BJ (cell line): ENCODE measurements around the gene YOD1. TPM values are rescaled to one million over a fixed set of nuclear protein-coding genes. Genes with fewer than 3 reads are reported as not detected.

Experiments used
- CTCF ChIA-PET: fragments of 350-600 bp; formaldehyde crosslinking; extraction: SDS; loops from one replicate; lab custom pipeline; 2021; ENCODE audit warnings: antibody characterized with exemption, inconsistent platforms; lab: Yijun Ruan, JAX
- POLR2A ChIA-PET: fragments of 300-600 bp; sonication (Branson Sonifier 250); formaldehyde crosslinking; extraction: SDS; loops from one replicate; lab custom pipeline; 2021; ENCODE audit warnings: antibody characterized with exemption; lab: Charles Lee
- DNase-seq: peaks from one replicate; pipeline ENCODE4 v3.0.0-alpha.2; 2011; ENCODE audit warnings: low read depth
- H3K27me3 ChIP-seq: 2 replicates; pipeline ENCODE4 v1.6.0; 2011; ENCODE audit warnings: low read length; ENCODE audit not compliant: control insufficient read depth, insufficient read depth
- H3K36me3 ChIP-seq: 2 replicates; pipeline ENCODE4 v1.5.1; 2011; ENCODE audit warnings: low read length; ENCODE audit not compliant: control insufficient read depth, insufficient read depth
- H3K4me3 ChIP-seq: 2 replicates; pipeline ENCODE4 v1.5.1; 2011; ENCODE audit warnings: low read depth, mild to moderate bottlenecking, control low read depth, low read length
- polyA plus RNA-seq: library from polyadenylated mRNA; depleted of rRNA; stranded (reverse); fragments of >200 nt; gene quantifications from 2 replicates; pipeline ENCODE4 v1.2.3, GENCODE V29; 2011
- TF ChIP-seq, protein P1 (sequence below): IDR thresholded peaks from 2 replicates; pipeline ENCODE4 v1.5.1; 2011; ENCODE audit warnings: low read depth, mild to moderate bottlenecking, control low read depth, inconsistent platforms, low read length, moderate library complexity; ENCODE audit not compliant: insufficient read depth

YOD1 gene
- polyA plus RNA-seq, 1 experiment: 1.2 TPM

DNA sequence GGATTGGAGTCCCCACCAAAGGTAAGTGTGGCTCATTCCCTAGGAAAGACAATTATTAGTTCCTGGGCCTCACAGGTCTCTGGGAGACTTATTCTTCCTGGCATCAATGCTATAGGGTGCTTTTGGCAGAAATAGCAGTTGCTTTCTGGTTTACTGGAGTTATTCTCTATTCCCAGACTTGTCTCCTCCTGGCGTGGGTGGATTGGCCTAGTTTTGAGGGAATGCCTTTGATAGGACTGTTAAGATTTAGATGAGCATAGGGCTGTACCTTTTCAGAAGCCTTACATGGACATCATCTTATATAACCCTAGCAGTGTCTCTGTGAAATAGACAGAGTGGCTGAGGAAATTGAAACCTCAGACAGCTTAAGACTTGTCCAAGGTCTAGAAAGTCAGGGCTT lies 11.1 kb upstream of the YOD1 start:
- TF ChIP-seq, protein P1, sequence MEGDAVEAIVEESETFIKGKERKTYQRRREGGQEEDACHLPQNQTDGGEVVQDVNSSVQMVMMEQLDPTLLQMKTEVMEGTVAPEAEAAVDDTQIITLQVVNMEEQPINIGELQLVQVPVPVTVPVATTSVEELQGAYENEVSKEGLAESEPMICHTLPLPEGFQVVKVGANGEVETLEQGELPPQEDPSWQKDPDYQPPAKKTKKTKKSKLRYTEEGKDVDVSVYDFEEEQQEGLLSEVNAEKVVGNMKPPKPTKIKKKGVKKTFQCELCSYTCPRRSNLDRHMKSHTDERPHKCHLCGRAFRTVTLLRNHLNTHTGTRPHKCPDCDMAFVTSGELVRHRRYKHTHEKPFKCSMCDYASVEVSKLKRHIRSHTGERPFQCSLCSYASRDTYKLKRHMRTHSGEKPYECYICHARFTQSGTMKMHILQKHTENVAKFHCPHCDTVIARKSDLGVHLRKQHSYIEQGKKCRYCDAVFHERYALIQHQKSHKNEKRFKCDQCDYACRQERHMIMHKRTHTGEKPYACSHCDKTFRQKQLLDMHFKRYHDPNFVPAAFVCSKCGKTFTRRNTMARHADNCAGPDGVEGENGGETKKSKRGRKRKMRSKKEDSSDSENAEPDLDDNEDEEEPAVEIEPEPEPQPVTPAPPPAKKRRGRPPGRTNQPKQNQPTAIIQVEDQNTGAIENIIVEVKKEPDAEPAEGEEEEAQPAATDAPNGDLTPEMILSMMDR: no peak
- Histone ChIP-seq H3K27me3 (no peaks in the 10 kb centered on the region), H3K36me3 (no peaks in the 10 kb centered on the region), H3K4me3 (no peak overlapping the region)
- ChIA-PET POLR2A (no interaction called here), CTCF (no interaction called here)
- DNase-seq: no peak

- Histone ChIP-seq H3K36me3 (no peaks in the 10 kb centered on the region), H3K27me3 (no peaks in the 10 kb centered on the region), H3K4me3 (no peak overlapping the region)
- POLR2A ChIA-PET: no interaction called here
- DNase-seq: no peak
- TF ChIP-seq, protein P1: no peak
- CTCF ChIA-PET: interaction anchor here (0.8 kb wide), 1 partner anchor 18 kb away, joined by 4 read pairs; no protein-coding TSS in a partner anchor
Observed at GRCh38 chr1:207060596-207060995, 9.6 kb upstream of the YOD1 start.

- TF ChIP-seq, protein P1: no peak
- H3K4me3 ChIP-seq: no peak overlapping the region
- DNase-seq: no peak
- no peaks in the 10 kb centered on the region for H3K27me3 ChIP-seq
- POLR2A ChIA-PET: no interaction called here
- no peaks in the 10 kb centered on the region for H3K36me3 ChIP-seq
- CTCF ChIA-PET: interaction anchor here (0.8 to 1.0 kb wide), 2 partner anchors 8 to 18 kb away, joined by 3 to 4 read pairs; no protein-coding TSS in a partner anchor
Observed at GRCh38 chr1:207059881-207060280, 8.9 kb upstream of the YOD1 start.

DNA sequence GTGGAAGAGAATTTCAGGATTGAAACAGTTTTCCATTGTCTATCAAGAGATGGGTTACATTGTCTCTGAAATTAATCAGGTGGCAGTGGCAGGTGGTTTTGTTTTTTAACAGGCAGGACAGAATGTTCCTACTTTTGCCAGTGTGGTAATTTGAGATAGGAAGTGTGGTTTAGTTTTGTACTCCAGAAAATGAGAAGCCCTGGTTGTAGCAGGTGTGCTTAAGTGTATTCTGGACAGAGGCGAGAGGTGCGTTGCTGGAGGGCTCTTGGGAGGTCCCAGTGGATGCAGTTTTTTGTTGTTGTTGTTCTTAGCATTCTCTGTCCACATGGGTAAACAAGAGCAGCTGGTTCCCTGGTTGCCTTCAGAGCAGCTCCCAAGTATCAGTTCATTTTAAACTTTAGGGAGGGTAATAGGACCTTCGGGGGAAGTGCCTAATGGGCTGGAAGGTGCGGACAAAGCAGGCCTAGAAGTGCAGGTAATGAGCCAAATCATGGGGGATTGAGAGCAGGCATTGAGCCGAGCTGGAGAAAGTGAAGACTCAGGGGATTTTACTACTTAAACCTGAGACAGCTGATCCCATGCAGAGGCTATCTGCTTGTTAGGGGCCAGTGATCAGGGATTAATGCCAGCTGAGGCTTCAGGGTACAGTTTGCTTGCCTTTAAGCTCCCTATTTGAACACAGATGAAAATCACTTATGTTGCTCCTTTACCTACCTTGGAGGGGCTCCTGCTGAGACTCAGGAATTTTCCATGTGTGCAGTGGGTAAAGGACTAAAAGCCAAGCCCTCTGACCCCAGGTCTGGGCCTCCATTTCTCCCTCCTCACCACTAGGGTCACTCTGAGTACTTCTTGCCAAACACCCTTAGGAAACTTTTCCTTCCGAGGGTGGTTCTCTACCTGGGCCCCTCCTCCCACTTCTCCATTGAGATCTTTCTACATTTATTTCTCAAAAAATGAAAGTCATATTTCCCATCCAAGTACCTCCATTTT lies 8.2 kb upstream of the YOD1 start:
- no peaks in the 10 kb centered on the region for H3K36me3 ChIP-seq
- TF ChIP-seq, protein P1: no peak
- ChIA-PET CTCF (interaction anchor here (1.0 to 2.0 kb wide), 2 partner anchors 8 to 11 kb away, joined by 3 to 5 read pairs; no protein-coding TSS in a partner anchor), POLR2A (no interaction called here)
- H3K4me3 ChIP-seq: no peak overlapping the region
- H3K27me3 ChIP-seq: no peaks in the 10 kb centered on the region
- DNase-seq: no peak

- H3K36me3 ChIP-seq: no peaks in the 10 kb centered on the region
- POLR2A ChIA-PET: no interaction called here
- CTCF ChIA-PET: interaction anchor here (2.0 kb wide), 1 partner anchor 10 kb away, joined by 5 read pairs; no protein-coding TSS in a partner anchor
- DNase-seq: no peak
- H3K4me3 ChIP-seq: no peak overlapping the region
- no peaks in the 10 kb centered on the region for H3K27me3 ChIP-seq
- TF ChIP-seq, protein P1: no peak
Observed at GRCh38 chr1:207058252-207058651, 7.2 kb upstream of the YOD1 start.
